HG03571 (cell line): ENCODE results near the gene CANX.

Experiments
- ATAC-seq: cut with Tn5 transposase; IDR thresholded peaks from one replicate; pipeline ENCODE4 v1.9.1; 2021; ENCODE audit not compliant: unreplicated experiment

CANX gene

DNA sequence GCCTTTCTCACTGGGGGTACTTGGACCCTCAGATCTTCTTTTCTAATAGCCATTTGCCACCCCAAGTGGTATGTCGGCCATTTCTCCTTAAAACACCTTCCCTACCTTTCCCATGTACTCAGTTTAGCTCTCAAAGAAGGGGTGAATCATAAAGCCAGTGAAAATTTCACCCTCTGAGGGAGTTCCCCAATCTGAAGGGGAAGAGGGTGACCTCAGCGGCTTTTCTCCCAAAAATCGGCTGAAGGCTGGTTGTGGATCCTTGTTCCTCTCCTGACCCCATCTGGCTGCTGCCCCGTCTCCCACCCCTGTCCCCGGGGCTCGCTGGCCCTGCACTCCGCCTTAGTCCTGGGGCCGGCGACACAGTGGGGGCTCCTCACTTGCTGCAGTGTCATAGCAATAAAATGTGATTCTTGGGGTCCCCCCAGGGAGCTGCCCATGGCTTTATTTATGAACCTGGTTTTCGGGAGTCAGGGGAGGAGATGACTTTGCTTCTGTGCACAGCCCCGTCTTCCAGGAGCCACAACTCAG is 77.7 kb downstream of the CANX start:
- ATAC-seq = no peak

DNA sequence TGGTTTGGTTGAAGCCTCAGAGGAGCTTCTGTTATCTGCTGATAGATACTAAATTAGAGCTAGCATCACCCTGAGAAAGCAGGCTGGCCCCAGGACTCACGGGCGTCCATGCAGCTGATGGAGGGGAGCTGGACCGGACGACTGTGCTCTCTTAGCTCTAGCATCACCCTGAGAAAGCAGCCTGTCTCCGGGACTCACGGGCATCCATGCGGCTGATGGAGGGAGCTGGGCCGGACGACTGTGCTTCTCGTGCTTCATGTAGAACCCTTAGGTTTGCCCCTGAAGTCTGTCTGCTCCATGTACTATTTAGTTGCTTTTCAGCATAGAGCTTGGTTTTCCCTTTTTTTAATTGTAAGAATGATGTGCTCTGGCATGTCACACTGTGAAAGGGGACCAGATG is 78.7 kb downstream of the CANX start:
- no peak for ATAC-seq

DNA sequence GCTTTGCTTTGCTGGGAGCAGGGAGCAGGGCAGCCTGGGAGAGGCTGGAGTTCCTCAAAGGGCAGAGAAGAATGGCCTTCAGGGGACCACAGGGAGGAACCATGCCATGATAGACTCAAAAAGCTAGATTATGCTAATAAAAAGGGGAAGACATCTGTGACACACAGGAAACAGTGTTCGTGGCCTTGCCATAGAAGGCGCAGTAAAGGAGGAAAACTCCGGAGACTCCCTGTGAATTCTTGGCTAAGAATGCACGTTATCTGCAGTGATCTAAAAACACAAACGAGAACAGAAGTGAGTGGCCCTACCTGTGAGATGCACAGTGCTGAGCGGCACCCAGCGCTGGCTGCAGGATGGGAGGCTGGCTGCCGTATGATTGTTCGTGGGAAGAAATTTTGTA is 79.1 kb downstream of the CANX start:
- ATAC-seq = no peak

DNA sequence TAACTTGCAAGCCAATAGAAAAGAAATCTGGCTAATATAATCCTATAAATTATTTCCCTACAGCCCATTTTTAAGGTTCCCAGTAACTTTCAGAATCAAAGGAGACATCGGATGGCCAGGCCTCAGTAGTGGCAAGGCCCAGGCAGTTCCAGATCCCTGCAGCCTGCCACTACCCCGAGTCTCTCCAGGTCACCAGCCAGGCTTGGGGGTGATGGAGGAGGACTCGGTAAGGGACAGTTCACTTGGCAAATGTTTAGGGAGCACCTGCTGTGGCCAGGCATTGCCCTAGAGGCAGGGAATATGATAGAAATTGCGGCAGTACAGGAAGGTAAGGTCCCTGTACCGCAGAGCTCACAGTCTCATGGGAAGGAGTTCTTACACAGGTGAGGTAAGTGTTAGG is 79.8 kb downstream of the CANX start:
- ATAC-seq = no peak

DNA sequence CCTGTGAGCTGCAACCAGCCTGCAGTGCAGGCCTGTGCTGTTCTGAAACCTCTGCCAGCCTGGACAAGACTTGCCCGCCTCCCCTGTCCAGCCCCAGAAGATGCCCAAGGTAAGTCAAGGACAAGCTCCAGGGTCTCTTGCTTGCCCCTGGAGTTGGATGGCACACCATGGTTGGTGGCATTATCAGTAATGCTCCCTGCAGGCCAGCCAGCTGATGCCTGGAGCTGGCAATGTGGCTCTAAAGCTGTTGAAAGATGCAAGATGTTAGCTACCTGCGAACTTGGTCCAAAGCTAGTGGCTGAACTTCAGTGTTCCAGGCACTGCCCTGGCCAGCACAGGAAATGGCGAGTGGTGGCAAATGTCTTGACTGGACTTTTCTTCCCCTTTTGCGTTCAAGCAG is 81.1 kb downstream of the CANX start:
- ATAC-seq = no peak

GRCh38 chr5:179780362-179780761 is 81.6 kb downstream of the CANX start:
- no peak for ATAC-seq
